ENCODE results near the gene DNAI1.

- TF ChIP-seq CTCF (IDR thresholded peaks at IDR 0.05; ENCODE audit: poor library complexity) (no peak), EZH2 (IDR thresholded peaks at IDR 0.05; ENCODE audit: borderline replicate concordance) (no peak)
Measured at GRCh38 chr9:34457266-34458012, 1.2 kb upstream of the DNAI1 start.

All from hepatocyte (in vitro differentiated cells).